Stimulated activated CD4-positive, alpha-beta T cell treated with anti-CD3 and anti-CD28 coated beads, TNF-alpha, amount 100 ng/mL, for 1 hour (primary cell): ENCODE measurements around the gene HDAC2.
A peak's percentile ranks its signal among the peaks of the same experiment; 100 is the strongest.
"Not testable (repeated sequence)": the region's sequence is repeated elsewhere in the genome, so short reads cannot be mapped to it uniquely, and the experiment has no call there.

Source experiments
- DNase-seq, 3 donors: peaks; one replicate each; pipeline ENCODE4 v3.0.0-alpha.2; 2020; ENCODE audit warnings: low read depth in 3 of 3, low spot score in 1 of 3

HDAC2 gene

DNA sequence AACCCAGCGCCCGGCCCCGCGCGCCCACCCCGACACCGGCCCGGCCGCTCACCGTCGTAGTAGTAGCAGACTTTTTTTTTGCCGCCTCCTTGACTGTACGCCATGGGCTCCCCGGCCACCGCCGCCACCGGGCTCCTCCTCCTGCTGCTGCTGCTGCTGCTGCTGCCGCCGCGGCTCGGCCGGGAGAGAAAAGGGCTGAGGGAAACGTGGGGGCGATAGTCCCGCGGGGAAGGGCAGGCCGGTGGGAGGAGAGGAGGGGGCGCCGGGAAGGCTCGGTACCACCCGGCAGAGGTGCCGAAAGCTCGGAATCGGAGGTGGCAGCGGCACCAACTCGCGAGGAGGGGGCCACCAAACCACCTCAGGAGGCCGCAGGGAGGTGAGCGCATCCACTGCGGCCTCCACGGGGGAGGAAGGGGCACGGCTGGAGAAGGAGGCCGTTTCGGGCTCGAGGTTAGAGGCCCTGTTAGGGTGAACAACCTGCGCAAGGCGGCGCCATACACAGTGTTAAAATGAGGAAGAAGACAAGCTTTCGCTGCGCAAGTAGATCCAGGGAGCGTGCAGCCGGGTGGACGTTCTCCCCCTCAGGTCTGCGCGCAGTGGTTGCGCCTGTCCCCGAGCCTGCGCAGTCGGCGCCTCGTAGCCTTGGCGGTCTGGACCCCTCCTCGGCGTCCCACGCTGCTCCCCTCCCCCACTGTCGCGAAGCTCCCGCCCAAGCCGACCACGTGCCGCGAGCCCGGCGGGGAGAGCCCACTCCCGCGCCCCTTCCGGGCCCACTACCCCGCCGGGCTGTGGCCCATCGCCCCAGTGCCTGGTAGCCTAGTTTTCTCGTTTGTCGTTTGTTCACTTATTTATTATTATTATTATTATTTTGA lies at the start of gene HDAC2:
Gene HDAC2, minus strand, starts transcription at position 344 of the 872 bp plus-strand sequence. Its CDS starts 240 bp downstream, at position 104.
- DNase-seq, result peak; percentile 60 to 87 (median 78)

DNA sequence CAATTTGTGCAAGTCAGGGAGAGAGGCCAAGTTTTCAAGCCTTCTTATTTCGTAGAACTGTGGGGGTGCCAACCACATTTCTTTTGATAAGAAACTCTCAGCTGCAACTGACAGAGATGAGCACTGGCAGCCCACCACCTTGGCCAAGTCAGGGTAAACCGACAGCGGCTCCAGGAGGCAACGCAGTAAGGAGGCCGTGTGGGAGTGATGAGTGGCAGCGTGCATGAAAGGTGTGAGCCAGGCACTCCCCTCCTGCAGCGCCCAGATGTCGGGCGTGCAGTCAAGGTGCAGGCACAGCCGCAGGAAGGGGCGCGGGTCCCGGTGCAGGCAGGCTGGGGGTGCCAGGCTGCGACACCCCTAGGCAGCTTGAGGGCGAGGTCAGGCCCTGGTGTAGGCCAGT lies 49.2 kb upstream of the HDAC2 start:
- no peak for DNase-seq

DNA sequence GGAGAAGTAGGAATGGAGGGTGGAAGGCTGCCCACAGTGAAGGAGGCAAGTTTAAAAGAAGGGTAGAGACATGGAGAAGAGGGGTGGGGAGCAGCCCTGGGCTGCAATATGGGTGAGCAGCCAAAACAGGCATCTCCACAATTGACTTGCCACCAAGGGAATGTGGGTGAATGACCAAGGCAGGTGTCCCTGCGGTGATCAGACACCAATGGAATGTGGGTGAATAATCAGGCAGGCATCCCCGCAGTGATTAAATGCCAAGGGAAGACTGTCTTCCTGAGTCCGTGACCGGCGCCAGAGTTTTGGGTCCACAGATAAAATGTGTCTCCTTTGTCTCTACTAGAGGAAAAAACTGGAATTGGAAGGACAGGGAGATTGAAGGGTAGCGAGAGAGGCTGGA lies 46.2 kb upstream of the HDAC2 start:
- not testable (repeated sequence) for DNase-seq

DNA sequence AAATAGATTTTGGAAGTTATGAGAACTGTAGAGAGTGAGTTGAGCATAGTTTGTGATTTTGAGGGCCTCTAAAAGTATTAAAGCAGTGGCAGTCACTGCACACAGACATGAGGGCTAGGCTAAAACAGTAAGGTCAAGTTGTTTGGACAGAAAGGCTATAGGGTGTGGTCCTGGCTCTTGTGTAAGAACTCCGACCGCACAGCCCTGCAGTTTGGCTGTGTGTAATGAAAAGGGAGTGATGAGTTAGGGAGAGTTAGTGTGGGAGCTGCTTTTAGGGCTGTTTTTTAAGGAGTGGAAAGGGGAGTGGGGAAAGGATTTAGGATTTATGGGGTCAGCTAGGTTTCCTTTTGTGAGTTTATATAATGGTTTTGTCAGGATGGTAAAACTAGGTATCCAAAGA lies 43.2 kb upstream of the HDAC2 start:
- not testable (repeated sequence) for DNase-seq

DNA sequence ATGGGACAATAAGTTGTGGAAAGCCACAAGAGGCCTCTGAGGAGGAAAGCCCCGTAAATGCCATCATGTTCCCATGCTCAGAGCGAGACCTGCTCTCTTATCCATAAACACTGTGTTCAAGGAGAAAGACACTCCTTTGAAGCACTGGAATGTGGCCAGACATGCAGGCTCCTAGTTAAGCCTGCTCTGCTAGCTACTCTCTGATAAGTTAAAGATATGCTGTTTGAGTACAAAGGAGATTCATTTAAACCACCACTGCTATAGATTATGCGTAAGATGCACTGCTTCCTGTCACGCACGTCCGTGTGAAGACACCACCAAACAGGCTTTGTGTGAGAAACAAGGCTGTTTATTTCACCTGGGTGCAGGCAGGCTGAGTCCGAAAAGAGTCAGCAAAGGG lies 40.5 kb upstream of the HDAC2 start:
- DNase-seq, result not testable (repeated sequence)

DNA sequence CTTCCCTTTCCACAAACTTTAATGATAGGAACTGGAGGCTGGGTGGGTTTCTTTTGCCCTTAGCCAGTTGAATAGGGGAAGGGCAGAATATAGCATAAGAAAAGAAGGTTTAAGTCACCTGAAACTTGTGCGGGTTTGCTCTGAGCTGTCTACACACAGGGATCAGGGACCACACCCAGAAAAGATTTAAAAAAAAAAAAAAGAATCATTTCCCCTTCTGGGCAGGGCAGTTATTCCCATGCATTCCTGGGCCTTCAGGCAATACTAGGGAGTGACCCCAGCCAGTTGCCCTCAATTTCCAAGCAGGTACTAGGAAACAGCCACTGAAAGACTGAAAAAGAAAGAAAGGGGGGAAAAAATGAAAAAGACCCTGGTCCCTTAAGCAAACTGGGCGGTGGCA lies 39.6 kb upstream of the HDAC2 start:
- no peak for DNase-seq

DNA sequence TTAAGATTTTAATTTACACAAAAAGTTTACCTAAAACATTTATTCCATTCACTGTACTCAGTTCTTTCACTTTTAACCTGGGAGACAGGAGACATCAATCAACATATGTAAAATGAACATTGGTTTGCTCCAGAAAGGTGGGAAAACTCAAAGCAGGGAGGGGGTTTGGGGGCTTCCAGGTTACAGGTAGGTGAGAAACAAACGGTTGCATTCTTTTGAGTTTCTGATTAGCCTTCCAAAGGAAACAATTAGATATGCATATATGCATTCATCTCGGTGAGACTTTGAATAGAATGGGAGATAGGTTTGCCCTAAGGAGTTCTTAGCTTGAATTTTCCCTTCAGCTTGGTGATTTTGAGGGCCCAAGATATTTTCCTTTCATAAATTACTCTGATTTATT lies 38.2 kb upstream of the HDAC2 start:
- no peak for DNase-seq

DNA sequence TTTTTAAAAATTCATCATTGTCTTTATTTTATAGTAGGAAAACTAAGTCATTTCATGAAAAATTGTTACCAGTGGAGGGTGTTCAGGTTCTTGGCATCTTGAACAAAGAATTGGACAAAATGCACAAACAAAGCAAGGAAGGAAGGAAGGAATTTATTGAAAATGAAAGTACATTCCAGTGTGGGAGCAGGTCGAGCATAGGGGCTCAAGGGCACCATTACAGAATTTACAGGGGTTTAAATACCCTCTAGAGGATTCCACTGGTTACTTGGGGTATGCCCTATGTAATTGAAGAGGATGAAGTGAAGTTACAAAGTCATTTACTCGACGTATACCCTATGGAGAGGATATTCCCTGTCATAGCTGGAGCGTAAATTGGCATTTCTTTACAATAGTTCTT lies 37.4 kb upstream of the HDAC2 start:
- no peak for DNase-seq

DNA sequence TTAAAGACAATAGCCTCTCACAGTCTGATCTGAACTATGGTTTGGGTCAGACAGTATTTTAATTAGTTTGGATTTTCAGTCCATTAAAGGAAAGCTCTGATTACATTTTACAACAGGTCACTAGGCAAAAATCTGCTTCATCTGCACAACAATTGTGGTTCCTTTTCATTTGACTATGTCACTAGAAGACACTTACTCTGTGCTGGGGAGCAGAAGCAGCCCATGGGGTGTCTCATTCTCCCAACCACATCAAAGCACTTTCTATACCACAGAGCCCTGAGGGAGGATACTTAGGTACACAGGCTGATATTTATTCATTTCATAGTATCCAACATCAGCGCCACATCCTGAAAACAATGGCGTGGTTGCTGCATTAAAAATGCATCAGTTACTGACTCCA lies 36.6 kb upstream of the HDAC2 start:
- DNase-seq, result peak in 1 of 3 donors; percentile 4

DNA sequence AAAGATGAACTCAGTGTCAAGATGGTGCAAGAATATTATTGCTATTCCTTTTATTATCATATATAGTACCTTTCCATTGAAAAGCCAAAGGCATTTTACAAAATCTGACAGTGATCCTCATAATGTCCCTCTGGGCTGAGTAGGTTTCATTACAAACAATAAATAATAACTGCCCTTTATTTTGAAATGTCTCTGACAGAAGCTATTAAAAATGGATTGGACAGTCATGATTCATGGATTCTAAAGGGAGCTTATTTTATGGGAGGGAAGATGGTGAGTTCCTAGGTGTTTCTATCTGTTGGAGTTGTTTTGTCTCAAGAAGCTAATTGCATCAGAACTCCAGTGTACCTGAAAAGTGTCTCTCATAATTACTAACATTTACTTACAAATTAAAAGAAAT lies 30.4 kb upstream of the HDAC2 start:
- no peak for DNase-seq

DNA sequence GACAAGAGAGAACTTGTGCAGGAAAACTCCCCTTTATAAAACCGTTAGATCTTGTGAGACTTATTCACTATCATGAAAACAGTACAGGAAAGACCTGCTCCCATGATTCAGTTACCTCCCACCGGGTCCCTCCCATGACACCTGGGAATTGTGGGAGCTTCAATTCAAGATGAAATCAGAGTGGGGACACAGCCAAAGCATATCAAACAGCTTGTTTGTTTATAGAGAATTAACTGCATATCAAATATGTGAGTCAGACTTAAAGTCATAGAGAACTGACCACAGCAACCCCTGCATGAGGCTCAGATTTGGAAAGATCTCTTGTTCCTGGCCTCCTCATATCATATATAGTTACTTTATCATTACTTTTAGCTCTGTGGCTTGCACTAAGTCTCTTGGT lies 29.1 kb upstream of the HDAC2 start:
- DNase-seq, result no peak

DNA sequence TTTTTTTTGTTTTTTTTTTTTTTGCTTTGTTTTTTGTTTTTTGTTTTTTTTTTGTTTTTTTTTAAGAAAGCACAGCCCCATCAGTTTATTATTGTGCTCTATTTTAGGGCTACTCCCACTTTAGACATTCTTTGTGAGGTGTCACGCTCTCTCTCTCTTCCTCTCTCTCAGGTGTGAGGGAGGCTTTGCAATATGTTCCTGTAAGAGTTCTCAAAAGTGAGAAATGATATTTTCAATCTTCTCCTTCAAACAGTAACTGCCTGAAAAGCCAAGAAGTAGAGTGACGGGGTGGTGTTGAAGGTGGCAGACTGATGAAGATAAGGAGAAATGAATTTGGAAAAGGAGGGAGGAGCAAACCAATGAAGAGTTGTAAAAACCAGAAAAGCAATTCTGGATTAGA lies 28.3 kb upstream of the HDAC2 start:
- no peak for DNase-seq

DNA sequence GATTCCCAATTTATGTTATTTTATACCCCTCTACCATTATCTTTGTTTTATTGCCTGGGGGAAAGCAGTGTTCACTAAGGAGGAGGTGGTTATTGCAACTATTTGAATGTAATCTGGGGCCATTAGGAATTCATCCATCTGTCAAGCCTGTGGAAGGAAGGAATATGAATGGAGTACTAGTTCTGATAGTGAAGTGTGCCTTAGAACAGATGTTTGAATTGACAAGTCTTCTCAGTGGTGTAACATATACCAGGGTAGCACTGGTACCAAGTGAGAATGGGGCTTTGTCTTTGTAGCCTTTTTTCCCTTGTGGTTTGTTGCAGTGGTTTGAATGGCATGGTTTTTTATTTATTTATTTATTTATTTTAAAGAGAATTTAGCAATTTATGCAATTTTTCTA lies 27.9 kb upstream of the HDAC2 start:
- no peak for DNase-seq

DNA sequence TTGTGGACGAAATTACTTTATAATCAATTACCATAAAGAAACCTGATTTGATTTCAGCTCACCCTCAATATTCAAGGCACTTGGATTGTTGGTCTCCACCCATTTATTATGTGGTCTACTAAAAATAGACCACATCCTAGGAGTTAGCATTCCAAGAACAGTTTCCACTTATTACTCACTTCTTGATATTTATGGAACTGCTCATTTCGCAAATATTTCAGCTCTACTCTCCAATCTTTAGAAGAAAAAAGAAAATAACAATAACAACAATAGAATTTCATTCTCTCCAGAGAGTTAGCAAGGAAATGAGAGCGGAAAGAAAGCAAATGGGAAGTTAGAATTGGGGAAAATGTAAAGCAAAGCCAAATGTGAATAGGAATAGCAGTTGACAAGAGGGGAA lies 26.2 kb upstream of the HDAC2 start:
- DNase-seq, result no peak

DNA sequence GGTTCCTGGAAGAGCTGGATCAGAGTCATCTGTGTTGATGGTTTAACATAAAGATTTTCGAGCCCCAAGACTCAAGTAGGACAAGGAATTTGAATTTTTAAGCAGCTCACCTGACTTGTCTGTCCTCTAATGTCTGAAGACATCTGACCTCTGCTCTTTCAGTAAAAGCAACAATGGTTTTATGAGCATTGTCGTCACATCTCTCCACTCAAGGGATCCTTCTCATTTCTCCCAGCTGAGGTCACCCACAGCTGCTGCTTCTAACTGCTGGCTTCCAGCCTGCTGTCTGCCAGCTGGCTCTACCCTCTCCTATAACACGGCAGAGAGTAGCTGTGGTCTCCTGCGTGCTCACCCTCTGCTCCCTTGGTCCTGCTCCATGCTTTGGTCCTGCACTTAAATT lies 24.7 kb upstream of the HDAC2 start:
- DNase-seq, result no peak

DNA sequence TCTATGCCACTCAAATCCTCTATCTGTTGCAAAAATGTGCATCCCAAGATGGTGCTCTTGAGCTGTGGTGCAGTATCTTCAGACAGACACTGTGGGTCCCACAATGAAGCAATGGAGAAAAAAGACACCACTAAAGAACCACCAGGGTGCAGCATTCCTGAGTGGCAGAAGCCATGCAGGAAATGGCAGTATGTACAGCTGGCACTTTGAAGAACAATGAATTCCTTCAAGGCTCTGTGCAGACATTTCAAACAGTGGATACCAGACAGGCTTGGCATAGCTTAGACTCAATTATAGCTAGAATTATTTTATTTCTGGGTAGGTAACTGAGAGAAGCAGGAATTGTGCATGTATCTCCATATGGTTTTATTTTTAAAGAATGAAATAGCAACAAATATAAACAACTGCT lies 24.0 kb upstream of the HDAC2 start:
- DNase-seq, result no peak

DNA sequence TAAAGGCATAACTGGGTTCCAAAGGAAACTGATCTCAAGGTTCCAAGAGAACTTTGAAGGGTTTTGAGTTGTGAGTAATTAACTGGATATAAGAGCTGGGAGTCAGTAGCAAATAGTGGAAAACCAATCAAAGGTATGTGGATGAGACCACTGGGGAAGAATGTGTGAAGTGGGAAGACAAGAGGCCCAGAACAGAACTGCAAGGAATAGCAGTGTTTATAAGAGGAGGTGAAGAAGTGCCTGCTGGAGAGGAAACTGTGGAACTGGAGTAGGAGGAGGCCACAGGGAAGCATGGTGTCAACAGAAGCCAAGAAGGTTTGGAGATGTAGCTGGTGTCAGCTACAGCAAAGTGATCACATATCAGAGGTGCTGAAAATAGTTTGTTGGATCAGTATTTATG lies 18.7 kb upstream of the HDAC2 start:
- DNase-seq, result no peak

DNA sequence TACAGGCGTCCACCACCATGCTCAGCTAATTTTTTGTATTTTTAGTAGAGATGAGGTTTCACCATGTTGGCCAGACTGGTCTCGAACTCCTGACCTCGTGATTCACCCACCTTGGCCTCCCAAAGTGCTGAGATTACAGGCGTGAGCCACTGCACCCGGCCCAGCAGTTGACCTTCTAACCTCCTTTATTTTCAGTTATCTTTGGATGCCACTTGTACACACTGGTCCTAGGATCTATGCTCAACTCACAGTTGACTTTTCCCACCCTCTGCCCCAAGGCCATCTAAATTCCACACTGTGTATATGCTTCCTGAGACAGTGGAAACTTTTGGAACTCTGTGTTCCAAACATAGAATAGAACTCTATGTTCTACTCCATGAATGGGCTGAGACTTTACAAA lies 11.7 kb upstream of the HDAC2 start:
- not testable (repeated sequence) for DNase-seq

DNA sequence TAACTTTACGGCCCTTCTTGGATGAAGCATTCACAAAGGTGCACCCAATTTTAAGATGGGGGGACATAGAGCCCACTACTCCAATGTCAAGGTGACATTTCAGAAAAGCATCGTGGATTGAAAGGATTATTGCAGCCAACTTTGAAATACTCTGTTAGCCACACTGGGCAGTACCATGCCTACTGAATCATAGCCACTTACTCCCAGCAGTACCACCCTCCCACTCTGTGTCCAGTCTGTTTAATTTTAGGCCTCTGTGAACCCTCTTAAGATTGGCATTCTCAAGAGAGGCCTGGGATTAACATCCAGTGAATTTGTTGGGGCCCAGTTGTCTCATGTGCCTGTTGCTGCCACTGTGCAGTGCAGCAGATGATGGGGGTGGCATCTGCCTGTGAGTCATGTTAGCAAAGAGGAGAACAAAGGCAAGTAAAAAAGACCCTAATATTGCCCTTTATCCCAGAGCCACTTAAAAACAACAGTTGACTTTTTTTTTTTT lies 11.2 kb upstream of the HDAC2 start:
- no peak for DNase-seq

DNA sequence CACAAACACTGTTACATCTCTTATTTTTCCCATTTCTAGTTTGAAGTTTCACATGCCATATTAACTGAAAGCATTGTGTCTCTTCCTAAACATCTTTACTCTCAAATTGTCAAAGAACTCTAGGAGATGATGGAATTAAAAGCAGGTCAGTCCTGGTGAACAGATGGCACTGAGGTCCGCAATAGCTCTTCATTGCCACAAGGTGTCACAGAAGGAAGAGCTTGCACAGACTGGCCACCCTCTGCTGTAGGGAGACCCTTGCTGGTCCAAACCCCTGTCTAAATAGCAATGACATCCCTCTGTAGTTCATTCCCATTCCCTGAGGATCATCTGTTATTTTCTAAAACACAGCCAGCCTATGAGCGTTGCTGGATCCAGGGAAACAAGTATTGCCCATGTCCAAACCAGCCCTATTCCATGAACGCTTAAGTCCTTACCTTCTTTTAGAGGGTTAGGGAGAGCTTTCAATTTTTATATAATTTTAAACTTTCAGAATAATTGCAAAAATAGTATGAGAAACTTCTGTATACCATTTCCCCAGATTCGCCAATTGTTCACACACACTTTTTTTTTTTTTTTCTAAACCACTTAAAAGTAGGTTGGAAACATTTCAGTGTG lies 10.1 kb upstream of the HDAC2 start:
- no peak for DNase-seq

DNA sequence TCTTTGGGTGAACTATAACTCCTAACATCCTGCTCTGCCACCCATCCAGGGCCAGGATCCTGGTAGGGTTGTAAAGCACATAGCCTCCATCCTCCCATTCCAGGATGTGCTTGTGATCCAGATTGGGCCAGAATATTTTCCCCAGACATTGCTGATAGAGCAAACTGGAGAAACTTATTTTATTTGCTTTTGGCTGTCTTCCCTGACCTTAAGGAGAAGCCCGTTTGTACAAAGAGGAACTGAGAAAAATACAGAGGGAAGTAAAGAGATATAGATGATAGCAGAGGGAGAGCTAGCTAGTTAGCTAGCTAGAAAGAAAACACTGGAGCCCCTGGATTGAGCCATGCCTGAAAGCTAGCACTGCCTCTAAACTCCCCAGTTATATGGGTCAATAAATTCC lies 9.0 kb upstream of the HDAC2 start:
- no peak for DNase-seq

DNA sequence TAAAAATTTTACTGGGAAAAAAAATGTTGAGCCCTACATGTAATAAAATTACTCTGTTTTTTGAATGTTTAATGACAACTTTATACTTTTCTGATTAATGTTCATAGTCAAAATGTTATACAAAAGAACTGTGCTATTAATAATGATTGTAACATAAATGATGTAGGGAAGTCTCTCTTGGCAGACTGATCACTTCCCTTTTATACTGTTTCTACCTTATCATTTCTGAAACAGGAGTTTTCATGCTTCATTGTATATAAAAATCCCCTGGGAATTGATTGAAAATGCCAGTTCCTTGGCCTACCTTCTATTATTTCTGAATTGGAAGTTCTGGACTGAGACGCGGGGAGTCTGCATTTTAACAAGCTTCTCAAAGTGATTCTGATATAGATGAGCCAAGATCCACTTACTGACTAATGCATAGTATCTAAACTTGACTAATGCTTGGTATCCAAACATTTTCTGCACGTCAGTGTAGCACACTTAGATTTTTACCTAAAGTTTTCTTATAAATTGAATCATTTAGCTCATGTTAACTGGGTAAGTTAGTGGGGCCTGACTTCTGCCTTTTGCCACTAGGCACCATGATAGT lies 7.2 kb upstream of the HDAC2 start:
- no peak for DNase-seq
